ENCODE data around the gene PAQR4.

The PAQR4 gene

GRCh38 chr16:2948807-2949704 is 20.1 kb upstream of the PAQR4 start:
- no peak overlapping the region for H3K27ac ChIP-seq
- TF ChIP-seq, protein P1, sequence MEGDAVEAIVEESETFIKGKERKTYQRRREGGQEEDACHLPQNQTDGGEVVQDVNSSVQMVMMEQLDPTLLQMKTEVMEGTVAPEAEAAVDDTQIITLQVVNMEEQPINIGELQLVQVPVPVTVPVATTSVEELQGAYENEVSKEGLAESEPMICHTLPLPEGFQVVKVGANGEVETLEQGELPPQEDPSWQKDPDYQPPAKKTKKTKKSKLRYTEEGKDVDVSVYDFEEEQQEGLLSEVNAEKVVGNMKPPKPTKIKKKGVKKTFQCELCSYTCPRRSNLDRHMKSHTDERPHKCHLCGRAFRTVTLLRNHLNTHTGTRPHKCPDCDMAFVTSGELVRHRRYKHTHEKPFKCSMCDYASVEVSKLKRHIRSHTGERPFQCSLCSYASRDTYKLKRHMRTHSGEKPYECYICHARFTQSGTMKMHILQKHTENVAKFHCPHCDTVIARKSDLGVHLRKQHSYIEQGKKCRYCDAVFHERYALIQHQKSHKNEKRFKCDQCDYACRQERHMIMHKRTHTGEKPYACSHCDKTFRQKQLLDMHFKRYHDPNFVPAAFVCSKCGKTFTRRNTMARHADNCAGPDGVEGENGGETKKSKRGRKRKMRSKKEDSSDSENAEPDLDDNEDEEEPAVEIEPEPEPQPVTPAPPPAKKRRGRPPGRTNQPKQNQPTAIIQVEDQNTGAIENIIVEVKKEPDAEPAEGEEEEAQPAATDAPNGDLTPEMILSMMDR (IDR thresholded peaks at IDR 0.05) = no peak
- no peak for TF ChIP-seq ZFX (IDR thresholded peaks at IDR 0.05; ENCODE audit: borderline replicate concordance)

GRCh38 chr16:2949705-2950352 is 19.3 kb upstream of the PAQR4 start:
- TF ChIP-seq, protein P1 (IDR thresholded peaks at IDR 0.05) = no peak
- TF ChIP-seq ZFX (IDR thresholded peaks at IDR 0.05; ENCODE audit: borderline replicate concordance) = no peak
- H3K27ac ChIP-seq = no peak overlapping the region

DNA sequence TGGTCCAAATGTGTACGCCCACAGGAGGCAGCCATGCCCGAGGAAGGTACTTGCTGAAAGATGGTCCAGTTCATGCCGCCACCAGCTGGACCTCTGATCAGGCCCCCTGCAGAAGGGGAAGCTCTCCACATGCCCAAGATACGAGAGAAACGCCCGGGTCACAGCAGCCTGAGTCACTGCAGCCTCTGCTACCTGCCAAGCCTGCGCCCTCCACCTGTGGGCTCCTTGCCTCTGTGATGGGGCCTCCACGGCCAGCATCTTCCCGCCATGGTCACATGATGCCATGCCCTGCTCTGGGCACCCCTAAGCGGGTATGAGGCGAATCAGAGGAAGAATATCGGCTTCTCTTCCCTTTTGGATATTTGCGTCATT is 18.8 kb upstream of the PAQR4 start:
- H3K27ac ChIP-seq = no peak overlapping the region
- TF ChIP-seq, protein P1 (IDR thresholded peaks at IDR 0.05) = no peak
- TF ChIP-seq ZFX (IDR thresholded peaks at IDR 0.05; ENCODE audit: borderline replicate concordance) = no peak

- no peak overlapping the region for H3K27ac ChIP-seq
- TF ChIP-seq, protein P1 (IDR thresholded peaks at IDR 0.05) = no peak
- no peak for TF ChIP-seq ZFX (IDR thresholded peaks at IDR 0.05; ENCODE audit: borderline replicate concordance)
Measured at GRCh38 chr16:2950773-2951172, 18.4 kb upstream of the PAQR4 start.

- H3K27ac ChIP-seq = peak overlapping the region; percentile 44; the same call in 1 of the 2 replicates
- TF ChIP-seq, protein P1 (IDR thresholded peaks at IDR 0.05) = no peak
- no peak for TF ChIP-seq ZFX (IDR thresholded peaks at IDR 0.05; ENCODE audit: borderline replicate concordance)
Measured at GRCh38 chr16:2952679-2953078, 16.5 kb upstream of the PAQR4 start.

DNA sequence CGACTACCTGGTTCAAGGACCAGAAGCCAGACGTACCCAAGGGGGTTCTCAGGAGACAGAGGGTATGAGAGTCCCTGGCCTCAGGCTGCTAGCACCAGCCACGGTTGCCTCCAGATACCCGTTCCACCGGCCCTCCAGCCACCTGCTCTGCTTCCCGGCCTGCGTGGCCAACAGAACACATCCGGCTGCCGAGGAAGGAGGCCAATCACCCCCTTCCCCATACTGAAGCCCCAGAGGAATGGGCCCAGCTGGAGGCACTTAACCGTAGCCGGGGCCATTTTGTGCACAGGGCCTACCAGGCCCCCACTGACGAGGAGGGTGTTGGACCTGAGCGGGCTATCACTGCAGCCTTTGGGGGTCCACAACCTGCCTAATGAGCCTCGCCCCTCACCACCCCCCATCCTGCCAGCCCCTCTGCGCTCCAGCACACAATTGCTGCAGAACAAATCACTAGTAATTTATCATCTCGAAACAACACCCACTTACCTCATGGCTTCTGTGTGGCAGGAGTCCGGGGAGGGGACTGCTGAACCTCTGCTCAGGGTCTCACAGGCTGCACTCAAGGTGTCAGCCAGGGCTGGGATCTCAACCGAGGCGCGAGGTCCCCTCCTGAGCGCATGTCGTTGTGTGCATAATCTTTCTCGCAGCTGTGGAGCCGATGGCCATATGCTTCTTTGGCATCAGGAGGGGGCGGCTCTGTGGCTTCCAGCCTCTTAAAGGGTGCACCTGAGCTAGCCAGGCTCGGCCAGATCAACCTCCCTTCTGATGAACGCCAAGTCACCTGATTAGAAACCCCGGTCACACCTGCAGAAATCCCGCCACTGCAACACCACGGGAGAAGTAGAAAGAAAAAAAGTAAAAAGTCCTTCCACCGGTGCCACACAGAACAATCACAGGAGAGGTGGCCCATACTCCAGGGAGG is 15.2 kb upstream of the PAQR4 start:
- H3K27ac ChIP-seq = no peak overlapping the region
- TF ChIP-seq ZFX (IDR thresholded peaks at IDR 0.05; ENCODE audit: borderline replicate concordance) = no peak
- TF ChIP-seq, protein P1 (IDR thresholded peaks at IDR 0.05) = no peak
